Ovary (tissue), 9 donors: Measurements from ENCODE around the gene KCTD5. TPM values are rescaled to one million over a fixed set of nuclear protein-coding genes. Genes with fewer than 3 reads are reported as not detected.

Source experiments
- DNase-seq, 5 donors: peaks; one replicate each; pipeline ENCODE4 v3.0.0-alpha.2; 2019 to 2020
- H3K27ac ChIP-seq, 2 donors: fragments of 200-600 bp; one replicate each; pipeline versions ENCODE4 v1.5.1 to v1.8.0; 2019 to 2022
- H3K27me3 ChIP-seq: fragments of 200-600 bp; one replicate; pipeline ENCODE4 v1.8.0; 2022
- H3K36me3 ChIP-seq: fragments of 200-600 bp; sonication (generic); one replicate; pipeline ENCODE4 v1.5.1; 2019
- H3K4me1 ChIP-seq: one replicate; pipeline ENCODE4 v1.8.1; 2013; ENCODE audit warnings: mild to moderate bottlenecking, moderate library complexity; ENCODE audit not compliant: insufficient read depth
- H3K4me3 ChIP-seq: fragments of 200-600 bp; sonication (generic); one replicate; pipeline ENCODE4 v1.5.1; 2017
- H3K9me3 ChIP-seq, 2 donors: fragments of 200-600 bp in 1 of 2; sonication (generic) in 1 of 2; one replicate each; pipeline versions ENCODE4 v1.5.1 to v1.8.1; 2013 to 2019; ENCODE audit warnings: mild to moderate bottlenecking in 1 of 2, moderate library complexity in 1 of 2
- CTCF ChIP-seq, 3 donors: fragments of 450-650 bp in 2 of 3; fragments of 200-600 bp in 1 of 3; IDR thresholded peaks; one replicate each; pipeline versions ENCODE4 v1.5.1 to v1.8.0; 2016 to 2022; ENCODE audit warnings: antibody characterized with exemption in 3 of 3, mild to moderate bottlenecking in 1 of 3
- EP300 ChIP-seq: sonication (generic); formaldehyde crosslinking; IDR thresholded peaks from one replicate; pipeline ENCODE4 v1.6.1; 2017; ENCODE audit warnings: antibody characterized with exemption
- POLR2A ChIP-seq: fragments of 450-650 bp; IDR thresholded peaks from one replicate; pipeline ENCODE4 v1.6.1; 2017; ENCODE audit warnings: antibody characterized with exemption, mild to moderate bottlenecking, moderate library complexity
- WGBS, 3 donors: extraction: QIAGEN DNeasy Blood & Tissue Kit in 1 of 3; methylation state at CpG; one replicate each; pipeline versions ENCODE4 v1.1.5 to v1.1.7; 2013 to 2017; 5-methylcytosine and 5-hydroxymethylcytosine counted together
- intact Hi-C, 4 donors: fragments of 100-400 bp; cut with DNase I; formaldehyde crosslinking; loops; one replicate each; pipeline versions ENCODE4 v1.11.0 to v1.15.1; 2022 to 2023
- polyA plus RNA-seq, 2 donors: library from polyadenylated mRNA; stranded (reverse); fragments of 200-250 nt in 1 of 2; fragments of 350-450 nt in 1 of 2; fragmentation: Illumina TruSeq in 1 of 2; extraction: RNeasy Lipid Tissue Mini Kit (QIAGEN cat#74804) in 1 of 2; gene quantifications; one replicate each; pipeline ENCODE4 v1.2.3, GENCODE V29; 2013 to 2014
- total RNA-seq, 7 donors: library from RNA; depleted of rRNA in 2 of 7; stranded (reverse); fragments of >200 nt in 2 of 7; fragmentation: NEBNext Ultra II Directional in 3 of 7; extraction: Animal tissue kit (Norgen Biotek cat#: 25700) in 3 of 7; gene quantifications; one replicate each; pipeline versions ENCODE4 v1.1.0 to v1.2.4, GENCODE V29; 2016 to 2023
- donor health status: DM: no; HTN: no; CAD: no; lungs with moderate emphysema.
- donor health status: DM: no; HTN: no; CAD: no.
- donor health status: Bipolar disorder and iron deficiency.
- donor health status: DM: yes; HTN: yes; CAD: no.
- donor health status: DM: no; HTN: no; CAD: no.
- donor health status: DM: yes; HTN: yes; CAD: no.

KCTD5 gene
- total and polyA plus RNA-seq, 9 donors = 12.2 to 19.8 (median 13.3) TPM

GRCh38 chr16:2742323-2743006 is 60.1 kb downstream of the KCTD5 start:
- H3K36me3 ChIP-seq = no peaks in the 10 kb centered on the region
- intact Hi-C loops = no loop called here
- WGBS, 3 donors = 82 to 85% (median 82%) methylated on average over 12 of the region's 12 CpGs
- no peaks in the 10 kb centered on the region for H3K27me3 ChIP-seq
- no peak overlapping the region for H3K4me3 ChIP-seq
- DNase-seq = no peak
- H3K27ac ChIP-seq = no peak overlapping the region
- H3K9me3 ChIP-seq = no peaks in the 10 kb centered on the region
- TF ChIP-seq EP300 (no peak), CTCF (IDR thresholded peaks at IDR 0.05) (no peak), POLR2A (no peak)
- no peaks in the 10 kb centered on the region for H3K4me1 ChIP-seq

- intact Hi-C loops = no loop called here
- Histone ChIP-seq H3K27me3 (no peaks in the 10 kb centered on the region), H3K27ac (no peak overlapping the region), H3K9me3 (no peaks in the 10 kb centered on the region), H3K36me3 (no peaks in the 10 kb centered on the region), H3K4me3 (no peak overlapping the region), H3K4me1 (no peaks in the 10 kb centered on the region)
- no peak for DNase-seq
- 83 to 85% (median 85%) methylated on average over 19 of the region's 19 CpGs for WGBS, 3 donors
- no peak for TF ChIP-seq CTCF (IDR thresholded peaks at IDR 0.05)
Observed at GRCh38 chr16:2743007-2743810, 60.9 kb downstream of the KCTD5 start.

- Histone ChIP-seq H3K4me3 (no peak overlapping the region), H3K36me3 (no peaks in the 10 kb centered on the region), H3K9me3 (no peaks in the 10 kb centered on the region), H3K27me3 (no peaks in the 10 kb centered on the region), H3K27ac (no peak overlapping the region), H3K4me1 (no peaks in the 10 kb centered on the region)
- intact Hi-C loops = no loop called here
- 83 to 85% (median 84%) methylated on average over 6 of the region's 6 CpGs for WGBS, 3 donors
- no peak for TF ChIP-seq POLR2A
- no peak for TF ChIP-seq EP300
- TF ChIP-seq CTCF (IDR thresholded peaks at IDR 0.05) = no peak
- no peak for DNase-seq
Observed at GRCh38 chr16:2744711-2745110, 62.4 kb downstream of the KCTD5 start.

- Histone ChIP-seq H3K36me3 (no peaks in the 10 kb centered on the region), H3K4me1 (no peaks in the 10 kb centered on the region), H3K9me3 (no peaks in the 10 kb centered on the region), H3K27ac (no peak overlapping the region), H3K4me3 (no peak overlapping the region), H3K27me3 (no peaks in the 10 kb centered on the region)
- DNase-seq = no peak
- no peak for TF ChIP-seq CTCF (IDR thresholded peaks at IDR 0.05)
- TF ChIP-seq EP300 = no peak
- no peak for TF ChIP-seq POLR2A
- WGBS, 3 donors = 35 to 50% (median 37%) methylated on average over 15 of the region's 15 CpGs
- intact Hi-C loops = no loop called here
Observed at GRCh38 chr16:2745116-2745890, 63.0 kb downstream of the KCTD5 start.
